GM12878 (cell line): Measurements from ENCODE around the gene ZSCAN26. TPM values are rescaled to one million over a fixed set of nuclear protein-coding genes. Genes with fewer than 3 reads are reported as not detected.

Experiments
- ATAC-seq: fragments of 200-7000 bp; cut with Tn5 transposase; 3 replicates; pipeline ENCODE4 v1.9.1; 2020; ENCODE audit warnings: mild to moderate bottlenecking, moderate library complexity
- BruUV-seq: library from RNA; stranded (reverse); fragments of 400-500 nt; replicated peaks from 2 replicates; lab custom pipeline; 2021; lab: Mats Ljungman, UMichigan
- CTCF ChIA-PET: fragments of 300-600 bp; sonication (Branson Sonifier 250); formaldehyde crosslinking; extraction: SDS; loops from one replicate; lab custom pipeline; 2021; ENCODE audit warnings: inconsistent platforms; lab: Yijun Ruan, JAX
- POLR2A ChIA-PET: fragments of 350-600 bp; formaldehyde crosslinking; extraction: SDS; loops from one replicate; lab custom pipeline; 2021; ENCODE audit warnings: inconsistent platforms; lab: Charles Lee
- RAD21 ChIA-PET: fragments of 300-600 bp; sonication (Branson Sonifier 250); formaldehyde crosslinking; loops from one replicate; lab custom pipeline; 2023; ENCODE audit warnings: antibody characterized with exemption; ENCODE audit not compliant: unreplicated experiment; lab: Charles Lee
- SMC1A ChIA-PET: fragments of 300-600 bp; sonication (Branson Sonifier 250); formaldehyde crosslinking; loops from one replicate; lab custom pipeline; 2023; ENCODE audit not compliant: unreplicated experiment, uncharacterized antibody; lab: Charles Lee
- DNase-seq: peaks from one replicate; pipeline ENCODE4 v3.0.0-alpha.2; 2011; ENCODE audit warnings: low read depth, low spot score
- FAIRE-seq: peaks from 3 replicates; lab custom pipeline; 2011; peaks lifted over from hg19 to GRCh38; lab: Jason Lieb, UNC
- H2AFZ ChIP-seq: 2 replicates; pipeline ENCODE4 v1.6.0; 2011; ENCODE audit warnings: low read depth, low read length, control low read depth; ENCODE audit not compliant: control insufficient read depth
- H3K27ac ChIP-seq: 2 replicates; pipeline ENCODE4 v1.5.1; 2011; ENCODE audit warnings: control low read depth; ENCODE audit not compliant: control insufficient read depth, insufficient read depth
- H3K27me3 ChIP-seq, 2 experiments: replicated peaks in 1 of 2; 2 replicates each; pipeline versions ENCODE4 v1.6.0 to v1.6.1; 2011; ENCODE audit warnings: low read length in 1 of 2; ENCODE audit not compliant: control insufficient read depth in 2 of 2, insufficient read depth in 2 of 2
- H3K36me3 ChIP-seq, 2 experiments: 2 replicates each; pipeline ENCODE4 v1.5.1; 2011; ENCODE audit warnings: low read length in 1 of 2; ENCODE audit not compliant: control insufficient read depth in 2 of 2, insufficient read depth in 2 of 2
- H3K4me1 ChIP-seq: 2 replicates; pipeline ENCODE4 v1.6.1; 2011; ENCODE audit warnings: mild to moderate bottlenecking, low read length, moderate library complexity, mixed read lengths; ENCODE audit not compliant: control insufficient read depth, insufficient read depth
- H3K4me2 ChIP-seq: 2 replicates; pipeline ENCODE4 v1.6.0; 2011; ENCODE audit warnings: control low read depth; ENCODE audit not compliant: control insufficient read depth, insufficient read depth
- H3K4me3 ChIP-seq: fragments of 200-600 bp; sonication (generic); 2 replicates; pipeline ENCODE4 v1.5.1; 2016
- H3K79me2 ChIP-seq: 2 replicates; pipeline ENCODE4 v1.6.0; 2011; ENCODE audit warnings: low read length; ENCODE audit not compliant: control insufficient read depth, insufficient read depth
- H3K9ac ChIP-seq: 2 replicates; pipeline ENCODE4 v1.8.0; 2011; ENCODE audit warnings: low read length, control low read depth, mixed read lengths; ENCODE audit not compliant: control insufficient read depth, insufficient read depth
- H3K9me3 ChIP-seq: replicated peaks from 3 replicates; pipeline ENCODE4 v1.5.1; 2011; ENCODE audit warnings: mild to moderate bottlenecking, low read length; ENCODE audit not compliant: control insufficient read depth, insufficient read depth
- H4K20me1 ChIP-seq: 2 replicates; pipeline ENCODE4 v1.6.0; 2011; ENCODE audit not compliant: control insufficient read depth, insufficient read depth
- NFYA ChIP-seq: IDR thresholded peaks from 2 replicates; pipeline ENCODE4 v1.6.1; 2011; ENCODE audit warnings: low read depth, mild to moderate bottlenecking, low read length, improper control_type of control experiment, borderline replicate concordance
- PAX5 ChIP-seq: IDR thresholded peaks from 2 replicates; pipeline ENCODE4 v1.6.1; 2011; ENCODE audit warnings: low read depth, low read length, borderline replicate concordance
- ZNF24 ChIP-seq: fragments of 450-650 bp; IDR thresholded peaks from 2 replicates; pipeline ENCODE4 v1.6.1; 2017; ENCODE audit warnings: antibody characterized with exemption, mild to moderate bottlenecking
- WGBS: methylation state at CpG from one replicate; pipeline ENCODE4 v1.1.6; 2016; ENCODE audit warnings: low lambda C conversion rate; ENCODE audit not compliant: insufficient replicate concordance, insufficient coverage; ENCODE audit errors: missing lambda C conversion rate; 5-methylcytosine and 5-hydroxymethylcytosine counted together
- in situ Hi-C: fragments of 300-500 bp; cut with MboI; formaldehyde crosslinking; loops from 9 replicates; pipeline ENCODE4 v1.14.3; 2018; ENCODE audit warnings: mixed read lengths
- intact Hi-C: fragments of 100-400 bp; cut with micrococcal nuclease; formaldehyde crosslinking; loops from one replicate; pipeline ENCODE4 v1.14.2; 2022; ENCODE audit not compliant: unreplicated experiment
- polyA plus RNA-seq, 11 experiments: library from polyadenylated mRNA; depleted of rRNA in 4 of 11; unstranded in 6 of 11; stranded (reverse) in 5 of 11; fragments of >200 nt; fragmentation: Nextera tagmentation in 4 of 11; fragmentation: Illumina TruSeq in 1 of 11; extraction: Ambion mirVana in 4 of 11; extraction: Trizol in 1 of 11; gene quantifications; 1 replicate in 1 of 11; 2 replicates in 10 of 11; pipeline versions ENCODE4 v1.2.1 to v1.2.3, GENCODE V29; 2011 to 2016; ENCODE audit warnings: inconsistent platforms in 2 of 11, missing spikeins in 2 of 11, low read depth in 1 of 11
- total RNA-seq, 4 experiments: library from RNA; depleted of rRNA in 3 of 4; stranded (reverse); fragments of >200 nt in 3 of 4; fragmentation: Illumina TruSeq in 1 of 4; extraction: Trizol in 1 of 4; gene quantifications; 2 replicates each; pipeline versions ENCODE4 v1.2.1 to v1.2.3, GENCODE V29; 2013 to 2021
- TF ChIP-seq, protein P1 (sequence below): IDR thresholded peaks from 2 replicates; pipeline ENCODE4 v1.6.1; 2012; ENCODE audit warnings: mild to moderate bottlenecking, low read depth, low read length
- TF ChIP-seq, protein P2 (sequence below): IDR thresholded peaks from 2 replicates; pipeline ENCODE4 v1.6.1; 2011; ENCODE audit warnings: mild to moderate bottlenecking, low read depth, low read length, moderate library complexity; ENCODE audit not compliant: insufficient replicate concordance
- TF ChIP-seq, protein P3 (sequence below): fragments of 450-650 bp; IDR thresholded peaks from 2 replicates; pipeline ENCODE4 v1.6.1; 2016; ENCODE audit warnings: mild to moderate bottlenecking
- TF ChIP-seq, protein P4 (sequence below): fragments of 450-650 bp; IDR thresholded peaks from 2 replicates; pipeline ENCODE4 v1.6.1; 2017; ENCODE audit warnings: mild to moderate bottlenecking

The ZSCAN26 gene
- total and polyA plus RNA-seq, 10 of the 15 experiments (the other 5 are each of a cell fraction or from before 2014, with no cell fraction given), result 4.5 to 13.3 (median 6.5) TPM

DNA sequence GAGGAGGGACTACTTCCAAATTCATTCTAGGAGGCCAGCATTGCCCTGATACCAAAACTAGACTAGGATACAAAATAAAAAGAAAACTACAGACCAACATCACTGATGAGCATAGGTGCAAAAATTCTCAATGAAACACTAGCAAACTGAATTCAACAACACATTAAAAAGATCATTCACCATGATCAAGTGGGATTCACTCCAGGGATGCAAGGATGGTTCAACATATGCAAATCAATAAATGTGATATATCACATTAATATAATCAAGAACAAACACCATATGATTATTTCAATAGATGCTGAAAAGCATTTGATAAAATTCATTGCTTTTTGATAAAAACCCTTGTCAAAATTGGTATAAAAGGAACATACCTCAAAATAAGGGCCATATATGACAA lies 24.6 kb downstream of the ZSCAN26 start (continued):
- TF ChIP-seq, protein P1, sequence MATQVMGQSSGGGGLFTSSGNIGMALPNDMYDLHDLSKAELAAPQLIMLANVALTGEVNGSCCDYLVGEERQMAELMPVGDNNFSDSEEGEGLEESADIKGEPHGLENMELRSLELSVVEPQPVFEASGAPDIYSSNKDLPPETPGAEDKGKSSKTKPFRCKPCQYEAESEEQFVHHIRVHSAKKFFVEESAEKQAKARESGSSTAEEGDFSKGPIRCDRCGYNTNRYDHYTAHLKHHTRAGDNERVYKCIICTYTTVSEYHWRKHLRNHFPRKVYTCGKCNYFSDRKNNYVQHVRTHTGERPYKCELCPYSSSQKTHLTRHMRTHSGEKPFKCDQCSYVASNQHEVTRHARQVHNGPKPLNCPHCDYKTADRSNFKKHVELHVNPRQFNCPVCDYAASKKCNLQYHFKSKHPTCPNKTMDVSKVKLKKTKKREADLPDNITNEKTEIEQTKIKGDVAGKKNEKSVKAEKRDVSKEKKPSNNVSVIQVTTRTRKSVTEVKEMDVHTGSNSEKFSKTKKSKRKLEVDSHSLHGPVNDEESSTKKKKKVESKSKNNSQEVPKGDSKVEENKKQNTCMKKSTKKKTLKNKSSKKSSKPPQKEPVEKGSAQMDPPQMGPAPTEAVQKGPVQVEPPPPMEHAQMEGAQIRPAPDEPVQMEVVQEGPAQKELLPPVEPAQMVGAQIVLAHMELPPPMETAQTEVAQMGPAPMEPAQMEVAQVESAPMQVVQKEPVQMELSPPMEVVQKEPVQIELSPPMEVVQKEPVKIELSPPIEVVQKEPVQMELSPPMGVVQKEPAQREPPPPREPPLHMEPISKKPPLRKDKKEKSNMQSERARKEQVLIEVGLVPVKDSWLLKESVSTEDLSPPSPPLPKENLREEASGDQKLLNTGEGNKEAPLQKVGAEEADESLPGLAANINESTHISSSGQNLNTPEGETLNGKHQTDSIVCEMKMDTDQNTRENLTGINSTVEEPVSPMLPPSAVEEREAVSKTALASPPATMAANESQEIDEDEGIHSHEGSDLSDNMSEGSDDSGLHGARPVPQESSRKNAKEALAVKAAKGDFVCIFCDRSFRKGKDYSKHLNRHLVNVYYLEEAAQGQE, result no peak

DNA sequence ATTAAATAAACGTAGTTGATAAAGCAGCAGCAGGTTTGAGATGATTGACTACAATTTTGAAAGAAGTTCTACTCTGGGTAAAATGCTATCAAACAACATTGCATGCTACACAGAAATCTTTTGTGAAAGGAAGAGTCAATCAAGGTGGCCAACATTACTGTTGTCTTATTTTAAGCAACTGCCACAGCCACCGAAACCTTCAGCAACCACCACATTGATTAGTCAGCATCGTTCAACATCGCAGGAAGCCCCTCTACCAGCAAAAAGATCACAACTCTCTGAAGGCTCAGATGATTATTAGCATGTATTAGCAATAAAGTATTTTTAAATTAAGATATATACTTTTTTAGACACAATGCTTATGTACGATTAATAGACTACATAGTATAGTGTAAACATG lies 28.4 kb downstream of the ZSCAN26 start:
- no peak for DNase-seq
- BruUV-seq, result no TSS peak
- in situ Hi-C loops (no loop called here), intact Hi-C loops (no loop called here)
- CTCF ChIA-PET, result no interaction called here
- ATAC-seq, result peak; percentile 68
- no peaks in the 10 kb centered on the region for H4K20me1 ChIP-seq
- no peaks in the 10 kb centered on the region for H3K27me3 ChIP-seq
- no peak overlapping the region for H3K4me3 ChIP-seq
- POLR2A ChIA-PET, result no interaction called here
- no peak overlapping the region for H2AFZ ChIP-seq
- H3K9me3 ChIP-seq, result no peaks in the 10 kb centered on the region; the same call in 2 of the 3 replicates
- RAD21 ChIA-PET, result no interaction called here
- TF ChIP-seq PAX5, result no peak
- TF ChIP-seq, protein P2, sequence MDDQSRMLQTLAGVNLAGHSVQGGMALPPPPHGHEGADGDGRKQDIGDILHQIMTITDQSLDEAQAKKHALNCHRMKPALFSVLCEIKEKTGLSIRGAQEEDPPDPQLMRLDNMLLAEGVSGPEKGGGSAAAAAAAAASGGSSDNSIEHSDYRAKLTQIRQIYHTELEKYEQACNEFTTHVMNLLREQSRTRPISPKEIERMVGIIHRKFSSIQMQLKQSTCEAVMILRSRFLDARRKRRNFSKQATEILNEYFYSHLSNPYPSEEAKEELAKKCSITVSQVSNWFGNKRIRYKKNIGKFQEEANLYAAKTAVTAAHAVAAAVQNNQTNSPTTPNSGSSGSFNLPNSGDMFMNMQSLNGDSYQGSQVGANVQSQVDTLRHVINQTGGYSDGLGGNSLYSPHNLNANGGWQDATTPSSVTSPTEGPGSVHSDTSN, result peak; percentile 15
- TF ChIP-seq, protein P3, sequence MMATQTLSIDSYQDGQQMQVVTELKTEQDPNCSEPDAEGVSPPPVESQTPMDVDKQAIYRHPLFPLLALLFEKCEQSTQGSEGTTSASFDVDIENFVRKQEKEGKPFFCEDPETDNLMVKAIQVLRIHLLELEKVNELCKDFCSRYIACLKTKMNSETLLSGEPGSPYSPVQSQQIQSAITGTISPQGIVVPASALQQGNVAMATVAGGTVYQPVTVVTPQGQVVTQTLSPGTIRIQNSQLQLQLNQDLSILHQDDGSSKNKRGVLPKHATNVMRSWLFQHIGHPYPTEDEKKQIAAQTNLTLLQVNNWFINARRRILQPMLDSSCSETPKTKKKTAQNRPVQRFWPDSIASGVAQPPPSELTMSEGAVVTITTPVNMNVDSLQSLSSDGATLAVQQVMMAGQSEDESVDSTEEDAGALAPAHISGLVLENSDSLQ, result peak; percentile 33; the same call in 1 of the 2 replicates
- no peak for TF ChIP-seq ZNF24
- no peak for TF ChIP-seq NFYA
- TF ChIP-seq, protein P4, sequence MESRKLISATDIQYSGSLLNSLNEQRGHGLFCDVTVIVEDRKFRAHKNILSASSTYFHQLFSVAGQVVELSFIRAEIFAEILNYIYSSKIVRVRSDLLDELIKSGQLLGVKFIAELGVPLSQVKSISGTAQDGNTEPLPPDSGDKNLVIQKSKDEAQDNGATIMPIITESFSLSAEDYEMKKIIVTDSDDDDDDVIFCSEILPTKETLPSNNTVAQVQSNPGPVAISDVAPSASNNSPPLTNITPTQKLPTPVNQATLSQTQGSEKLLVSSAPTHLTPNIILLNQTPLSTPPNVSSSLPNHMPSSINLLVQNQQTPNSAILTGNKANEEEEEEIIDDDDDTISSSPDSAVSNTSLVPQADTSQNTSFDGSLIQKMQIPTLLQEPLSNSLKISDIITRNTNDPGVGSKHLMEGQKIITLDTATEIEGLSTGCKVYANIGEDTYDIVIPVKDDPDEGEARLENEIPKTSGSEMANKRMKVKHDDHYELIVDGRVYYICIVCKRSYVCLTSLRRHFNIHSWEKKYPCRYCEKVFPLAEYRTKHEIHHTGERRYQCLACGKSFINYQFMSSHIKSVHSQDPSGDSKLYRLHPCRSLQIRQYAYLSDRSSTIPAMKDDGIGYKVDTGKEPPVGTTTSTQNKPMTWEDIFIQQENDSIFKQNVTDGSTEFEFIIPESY, result no peak
- no peaks in the 10 kb centered on the region for H3K4me1 ChIP-seq
- FAIRE-seq, result no peak
- SMC1A ChIA-PET, result no interaction called here
- H3K9ac ChIP-seq, result no peak overlapping the region
- no peaks in the 10 kb centered on the region for H3K36me3 ChIP-seq
- H3K27ac ChIP-seq, result no peak overlapping the region
- 76% methylated on average over 5 of the region's 5 CpGs for WGBS
- H3K4me2 ChIP-seq, result no peak overlapping the region
- no peaks in the 10 kb centered on the region for H3K79me2 ChIP-seq
